ENCODE data around the gene PSD2.

Gene PSD2

GRCh38 chr5:139797856-139798510, 2.4 kb downstream of the PSD2 start:
- TF ChIP-seq TAF1 (IDR thresholded peaks at IDR 0.05; ENCODE audit: borderline replicate concordance, insufficient read depth, low read length) = no peak
- no peak for TF ChIP-seq REST (IDR thresholded peaks at IDR 0.05; ENCODE audit: insufficient read depth in 1 of 2, low read depth in 2 of 2, low read length in 2 of 2)
- TF ChIP-seq POLR2AphosphoS5 (IDR thresholded peaks at IDR 0.05; ENCODE audit: low read depth, low read length) = no peak
- no peak for TF ChIP-seq FOXP2 (optimal IDR thresholded peaks at IDR 0.05; ENCODE audit: borderline replicate concordance, extremely low read depth, extremely low read length, insufficient read depth)

GRCh38 chr5:139798883-139799282, 3.3 kb downstream of the PSD2 start:
- TF ChIP-seq REST (IDR thresholded peaks at IDR 0.05; ENCODE audit: insufficient read depth in 1 of 2, low read depth in 2 of 2, low read length in 2 of 2) (no peak), TAF1 (IDR thresholded peaks at IDR 0.05; ENCODE audit: borderline replicate concordance, insufficient read depth, low read length) (no peak), POLR2AphosphoS5 (IDR thresholded peaks at IDR 0.05; ENCODE audit: low read depth, low read length) (no peak), SIN3A (IDR thresholded peaks at IDR 0.05; ENCODE audit: borderline replicate concordance, insufficient read depth, low read length) (no peak), FOXP2 (optimal IDR thresholded peaks at IDR 0.05; ENCODE audit: borderline replicate concordance, extremely low read depth, extremely low read length, insufficient read depth) (no peak)

GRCh38 chr5:139799359-139799758, 3.8 kb downstream of the PSD2 start:
- no peak for TF ChIP-seq SIN3A (IDR thresholded peaks at IDR 0.05; ENCODE audit: borderline replicate concordance, insufficient read depth, low read length)
- TF ChIP-seq REST (IDR thresholded peaks at IDR 0.05; ENCODE audit: insufficient read depth in 1 of 2, low read depth in 2 of 2, low read length in 2 of 2) = no peak
- TF ChIP-seq POLR2AphosphoS5 (IDR thresholded peaks at IDR 0.05; ENCODE audit: low read depth, low read length) = no peak
- no peak for TF ChIP-seq TAF1 (IDR thresholded peaks at IDR 0.05; ENCODE audit: borderline replicate concordance, insufficient read depth, low read length)
- no peak for TF ChIP-seq FOXP2 (optimal IDR thresholded peaks at IDR 0.05; ENCODE audit: borderline replicate concordance, extremely low read depth, extremely low read length, insufficient read depth)

- TF ChIP-seq SIN3A (IDR thresholded peaks at IDR 0.05; ENCODE audit: borderline replicate concordance, insufficient read depth, low read length) (no peak), TAF1 (IDR thresholded peaks at IDR 0.05; ENCODE audit: borderline replicate concordance, insufficient read depth, low read length) (no peak), POLR2AphosphoS5 (IDR thresholded peaks at IDR 0.05; ENCODE audit: low read depth, low read length) (no peak), FOXP2 (optimal IDR thresholded peaks at IDR 0.05; ENCODE audit: borderline replicate concordance, extremely low read depth, extremely low read length, insufficient read depth) (no peak), REST (IDR thresholded peaks at IDR 0.05; ENCODE audit: insufficient read depth in 1 of 2, low read depth in 2 of 2, low read length in 2 of 2) (no peak)
These were observed 8.4 kb downstream of the PSD2 start for GRCh38 chr5:139803978-139804377.
